MM.1S (cell line): ENCODE data around the gene BFAR.

Experiments
- DNase-seq: peaks from one replicate; pipeline ENCODE4 v3.0.0-alpha.2; 2015
- H2AFZ ChIP-seq: fragments of 300-600 bp; sonication (generic); 2 replicates; pipeline ENCODE4 v1.6.0; 2016; ENCODE audit warnings: antibody characterized with exemption, low read length
- H3F3A ChIP-seq: fragments of 300-600 bp; sonication (generic); 2 replicates; pipeline ENCODE4 v1.6.1; 2016; ENCODE audit warnings: mild to moderate bottlenecking, antibody characterized with exemption, low read length, moderate library complexity, mixed read lengths; ENCODE audit not compliant: insufficient read depth
- H3K27ac ChIP-seq: fragments of 300-600 bp; sonication (generic); 2 replicates; pipeline ENCODE4 v1.5.1; 2016; ENCODE audit warnings: mild to moderate bottlenecking, low read length
- H3K27me3 ChIP-seq: fragments of 300-600 bp; sonication (generic); replicated peaks from 2 replicates; pipeline ENCODE4 v1.6.0; 2016; ENCODE audit warnings: low read length; ENCODE audit not compliant: insufficient read depth
- H3K36me3 ChIP-seq: fragments of 300-600 bp; sonication (generic); replicated peaks from 2 replicates; pipeline ENCODE4 v1.6.1; 2016; ENCODE audit warnings: mild to moderate bottlenecking, low read length, mixed read lengths; ENCODE audit not compliant: insufficient read depth
- H3K4me1 ChIP-seq: fragments of 300-600 bp; sonication (generic); 2 replicates; pipeline ENCODE4 v1.6.1; 2016; ENCODE audit warnings: low read length, mixed read lengths
- H3K4me2 ChIP-seq: fragments of 300-600 bp; sonication (generic); 2 replicates; pipeline ENCODE4 v1.6.0; 2016; ENCODE audit warnings: low read depth, low read length
- H3K4me3 ChIP-seq: fragments of 300-600 bp; sonication (generic); 2 replicates; pipeline ENCODE4 v1.5.1; 2016; ENCODE audit warnings: low read length, mixed read lengths
- H3K79me2 ChIP-seq: fragments of 300-600 bp; sonication (generic); 2 replicates; pipeline ENCODE4 v1.6.1; 2016; ENCODE audit warnings: mixed run types, low read length, mixed read lengths
- H3K9ac ChIP-seq: fragments of 300-600 bp; sonication (generic); 2 replicates; pipeline ENCODE4 v1.6.1; 2016; ENCODE audit warnings: low read length, mixed read lengths
- H3K9me2 ChIP-seq: fragments of 300-600 bp; sonication (generic); replicated peaks from 2 replicates; pipeline ENCODE4 v1.6.1; 2016; ENCODE audit warnings: mild to moderate bottlenecking, low read length, mixed read lengths; ENCODE audit not compliant: insufficient read depth
- H3K9me3 ChIP-seq: fragments of 300-600 bp; sonication (generic); replicated peaks from 2 replicates; pipeline ENCODE4 v1.6.1; 2016; ENCODE audit warnings: mild to moderate bottlenecking, low read length, mixed read lengths; ENCODE audit not compliant: insufficient read depth
- H4K20me1 ChIP-seq: fragments of 300-600 bp; sonication (generic); 2 replicates; pipeline ENCODE4 v1.6.1; 2016; ENCODE audit warnings: mild to moderate bottlenecking, low read length, moderate library complexity, mixed read lengths; ENCODE audit not compliant: insufficient read depth
- CTCF ChIP-seq: fragments of 300-600 bp; sonication (generic); IDR thresholded peaks from 2 replicates; pipeline ENCODE4 v1.5.1; 2016; ENCODE audit warnings: antibody characterized with exemption, low read length, mixed read lengths
- EZH2 ChIP-seq: fragments of 300-600 bp; sonication (generic); optimal IDR thresholded peaks from 2 replicates; pipeline ENCODE3; 2017; ENCODE audit warnings: low read depth, mild to moderate bottlenecking, antibody characterized with exemption, low read length, mixed read lengths
- EZH2phosphoT487 ChIP-seq: fragments of 300-600 bp; sonication (generic); IDR thresholded peaks from 2 replicates; pipeline ENCODE4 v1.6.1; 2018; ENCODE audit warnings: antibody characterized with exemption, low read length

Gene BFAR

GRCh38 chr16:14658063-14658462, 25.3 kb downstream of the BFAR start:
- H3K4me2 ChIP-seq, result peak overlapping the region; percentile 42; the same call in 1 of the 2 replicates
- peak overlapping the region; percentile 73; the same call in 1 of the 2 replicates for H3K27ac ChIP-seq
- DNase-seq, result peak; percentile 66
- H3K9ac ChIP-seq, result no peak overlapping the region; the same call in 1 of the 2 replicates
- H3K9me2 ChIP-seq, result no peaks in the 10 kb centered on the region
- H3K4me1 ChIP-seq, result peaks cover 5% of the 10 kb centered on the region; the same call in 1 of the 2 replicates
- no peaks in the 10 kb centered on the region for H4K20me1 ChIP-seq
- H3K36me3 ChIP-seq, result peaks cover 13% of the 10 kb centered on the region
- no peaks in the 10 kb centered on the region for H3K9me3 ChIP-seq
- TF ChIP-seq CTCF (no peak), EZH2 (no peak), EZH2phosphoT487 (no peak)
- H3K27me3 ChIP-seq, result no peaks in the 10 kb centered on the region
- no peaks in the 10 kb centered on the region for H3K79me2 ChIP-seq
- H2AFZ ChIP-seq, result peak overlapping the region; percentile 42; the same call in 1 of the 2 replicates
- H3F3A ChIP-seq, result peaks cover 11% of the 10 kb centered on the region
- no peak overlapping the region for H3K4me3 ChIP-seq

GRCh38 chr16:14667347-14668266, 34.9 kb downstream of the BFAR start:
- Histone ChIP-seq H3K79me2 (no peaks in the 10 kb centered on the region), H3K4me2 (no peak overlapping the region), H3K36me3 (no peaks in the 10 kb centered on the region), H3K4me3 (no peak overlapping the region), H4K20me1 (no peaks in the 10 kb centered on the region), H3F3A (peaks cover 18% of the 10 kb centered on the region), H3K27ac (no peak overlapping the region), H3K9me3 (no peaks in the 10 kb centered on the region), H3K27me3 (no peaks in the 10 kb centered on the region), H2AFZ (no peak overlapping the region), H3K4me1 (peaks cover 9% of the 10 kb centered on the region), H3K9me2 (no peaks in the 10 kb centered on the region), H3K9ac (no peak overlapping the region)
- TF ChIP-seq EZH2 (no peak), EZH2phosphoT487 (no peak), CTCF (no peak)
- no peak for DNase-seq

- no peak for TF ChIP-seq CTCF
- no peak for TF ChIP-seq EZH2
- TF ChIP-seq EZH2phosphoT487, result no peak
- Histone ChIP-seq H3K9ac (no peak overlapping the region), H3K9me2 (no peaks in the 10 kb centered on the region), H4K20me1 (no peaks in the 10 kb centered on the region), H2AFZ (no peak overlapping the region), H3K27me3 (no peaks in the 10 kb centered on the region), H3F3A (peaks cover 18% of the 10 kb centered on the region), H3K4me1 (peaks cover 10% of the 10 kb centered on the region), H3K36me3 (no peaks in the 10 kb centered on the region), H3K4me2 (no peak overlapping the region), H3K4me3 (no peak overlapping the region), H3K9me3 (no peaks in the 10 kb centered on the region), H3K79me2 (no peaks in the 10 kb centered on the region), H3K27ac (no peak overlapping the region)
- DNase-seq, result no peak
Measured at GRCh38 chr16:14668556-14669223, 35.9 kb downstream of the BFAR start.
